ENCODE data around the gene GPR142. TPM values are rescaled to one million over a fixed set of nuclear protein-coding genes. Genes with fewer than 3 reads are reported as not detected.

The GPR142 gene
- total RNA-seq, 1 donor from 2014 or later = 0.18 TPM

- no peaks in the 10 kb centered on the region for H3K9me3 Mint-ChIP-seq (ENCODE audit: unreplicated experiment)
- no peak for DNase-seq (ENCODE audit: low spot score)
- no peaks in the 10 kb centered on the region for H3K36me3 Mint-ChIP-seq (ENCODE audit: low read depth, unreplicated experiment)
- peaks cover 1% of the 10 kb centered on the region for H3K27me3 Mint-ChIP-seq (ENCODE audit: unreplicated experiment)
- TF ChIP-seq, protein P1, sequence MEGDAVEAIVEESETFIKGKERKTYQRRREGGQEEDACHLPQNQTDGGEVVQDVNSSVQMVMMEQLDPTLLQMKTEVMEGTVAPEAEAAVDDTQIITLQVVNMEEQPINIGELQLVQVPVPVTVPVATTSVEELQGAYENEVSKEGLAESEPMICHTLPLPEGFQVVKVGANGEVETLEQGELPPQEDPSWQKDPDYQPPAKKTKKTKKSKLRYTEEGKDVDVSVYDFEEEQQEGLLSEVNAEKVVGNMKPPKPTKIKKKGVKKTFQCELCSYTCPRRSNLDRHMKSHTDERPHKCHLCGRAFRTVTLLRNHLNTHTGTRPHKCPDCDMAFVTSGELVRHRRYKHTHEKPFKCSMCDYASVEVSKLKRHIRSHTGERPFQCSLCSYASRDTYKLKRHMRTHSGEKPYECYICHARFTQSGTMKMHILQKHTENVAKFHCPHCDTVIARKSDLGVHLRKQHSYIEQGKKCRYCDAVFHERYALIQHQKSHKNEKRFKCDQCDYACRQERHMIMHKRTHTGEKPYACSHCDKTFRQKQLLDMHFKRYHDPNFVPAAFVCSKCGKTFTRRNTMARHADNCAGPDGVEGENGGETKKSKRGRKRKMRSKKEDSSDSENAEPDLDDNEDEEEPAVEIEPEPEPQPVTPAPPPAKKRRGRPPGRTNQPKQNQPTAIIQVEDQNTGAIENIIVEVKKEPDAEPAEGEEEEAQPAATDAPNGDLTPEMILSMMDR (IDR thresholded peaks at IDR 0.05; ENCODE audit: unreplicated experiment) = no peak
- no peak overlapping the region for H3K4me3 Mint-ChIP-seq (ENCODE audit: unreplicated experiment)
- no peak overlapping the region for H3K27ac Mint-ChIP-seq (ENCODE audit: unreplicated experiment)
- H3K4me1 Mint-ChIP-seq (ENCODE audit: unreplicated experiment) = peaks cover 9% of the 10 kb centered on the region
Measured at GRCh38 chr17:74380959-74381808, 13.9 kb downstream of the GPR142 start.

DNA sequence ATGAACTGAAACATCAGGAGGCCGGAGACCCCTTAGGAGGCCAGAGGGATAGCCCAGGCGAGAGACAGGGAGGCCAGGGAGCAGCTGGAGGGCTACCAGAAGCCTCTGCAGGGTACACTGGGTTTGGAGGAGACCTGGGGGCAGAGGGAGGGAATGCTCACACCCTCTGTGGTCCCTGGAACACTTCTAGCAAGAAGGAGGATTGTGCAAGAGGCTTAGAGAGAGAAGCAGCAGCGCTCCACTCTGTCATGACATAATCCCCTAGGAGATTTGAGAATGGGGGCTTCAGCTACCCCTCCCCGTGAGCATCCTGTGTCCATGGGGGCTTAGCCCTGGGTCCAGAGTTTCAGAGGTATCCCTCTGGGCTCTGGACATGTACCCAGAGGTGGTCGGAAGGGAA is 15.8 kb downstream of the GPR142 start:
- Mint-ChIP-seq H3K36me3 (ENCODE audit: low read depth, unreplicated experiment) (no peaks in the 10 kb centered on the region), H3K4me3 (ENCODE audit: unreplicated experiment) (no peak overlapping the region), H3K9me3 (ENCODE audit: unreplicated experiment) (no peaks in the 10 kb centered on the region), H3K27me3 (ENCODE audit: unreplicated experiment) (peaks cover 1% of the 10 kb centered on the region), H3K27ac (ENCODE audit: unreplicated experiment) (no peak overlapping the region), H3K4me1 (ENCODE audit: unreplicated experiment) (peaks cover 15% of the 10 kb centered on the region)
- TF ChIP-seq, protein P1 (IDR thresholded peaks at IDR 0.05; ENCODE audit: unreplicated experiment) = no peak
- DNase-seq (ENCODE audit: low spot score) = no peak

- DNase-seq (ENCODE audit: low spot score) = no peak
- no peak overlapping the region for H3K4me3 Mint-ChIP-seq (ENCODE audit: unreplicated experiment)
- TF ChIP-seq, protein P1 (IDR thresholded peaks at IDR 0.05; ENCODE audit: unreplicated experiment) = no peak
- peak overlapping the region; percentile 20 for H3K27ac Mint-ChIP-seq (ENCODE audit: unreplicated experiment)
- H3K9me3 Mint-ChIP-seq (ENCODE audit: unreplicated experiment) = no peaks in the 10 kb centered on the region
- H3K36me3 Mint-ChIP-seq (ENCODE audit: low read depth, unreplicated experiment) = no peaks in the 10 kb centered on the region
- peaks cover 2% of the 10 kb centered on the region for H3K27me3 Mint-ChIP-seq (ENCODE audit: unreplicated experiment)
- peaks cover 15% of the 10 kb centered on the region for H3K4me1 Mint-ChIP-seq (ENCODE audit: unreplicated experiment)
Measured at GRCh38 chr17:74385201-74385600, 17.9 kb downstream of the GPR142 start.

GRCh38 chr17:74386386-74386785 is 19.1 kb downstream of the GPR142 start:
- Mint-ChIP-seq H3K27ac (ENCODE audit: unreplicated experiment) (peak overlapping the region; percentile 24), H3K4me1 (ENCODE audit: unreplicated experiment) (peaks cover 15% of the 10 kb centered on the region), H3K36me3 (ENCODE audit: low read depth, unreplicated experiment) (no peaks in the 10 kb centered on the region), H3K4me3 (ENCODE audit: unreplicated experiment) (no peak overlapping the region), H3K27me3 (ENCODE audit: unreplicated experiment) (peaks cover 2% of the 10 kb centered on the region), H3K9me3 (ENCODE audit: unreplicated experiment) (no peaks in the 10 kb centered on the region)
- TF ChIP-seq, protein P1 (IDR thresholded peaks at IDR 0.05; ENCODE audit: unreplicated experiment) = no peak
- no peak for DNase-seq (ENCODE audit: low spot score)

Data from endothelial cell (in vitro differentiated cells).